Vagina (tissue), 2 donors: ENCODE measurements around the gene WNT5A. TPM values are rescaled to one million over a fixed set of nuclear protein-coding genes. Genes with fewer than 3 reads are reported as not detected.

Experiments used
- DNase-seq, 2 donors: peaks; one replicate each; pipeline ENCODE4 v3.0.0-alpha.2; 2017; ENCODE audit errors: extremely low spot score in 2 of 2
- H3K27ac ChIP-seq: fragments of 200-600 bp; sonication (generic); one replicate; pipeline ENCODE4 v1.5.1; 2019
- H3K27me3 ChIP-seq: fragments of 200-600 bp; sonication (generic); one replicate; pipeline ENCODE4 v1.5.1; 2019
- H3K36me3 ChIP-seq, 2 donors: fragments of 200-600 bp; sonication (generic); one replicate each; pipeline ENCODE4 v1.5.1; 2017 to 2019
- H3K4me1 ChIP-seq: fragments of 200-600 bp; sonication (generic); one replicate; pipeline ENCODE4 v1.5.1; 2019
- H3K4me3 ChIP-seq, 2 donors: fragments of 200-600 bp; sonication (generic); 1 replicate in 1 of 2; 2 replicates in 1 of 2; pipeline ENCODE4 v1.5.1; 2016 to 2019
- H3K9me3 ChIP-seq: fragments of 200-600 bp; sonication (generic); one replicate; pipeline ENCODE4 v1.5.1; 2019
- POLR2A ChIP-seq, 2 donors: fragments of 450-650 bp; IDR thresholded peaks; one replicate each; pipeline ENCODE4 v1.6.1; 2017; ENCODE audit warnings: antibody characterized with exemption in 2 of 2, mild to moderate bottlenecking in 2 of 2, moderate library complexity in 2 of 2
- POLR2AphosphoS5 ChIP-seq, 2 donors: sonication (generic); formaldehyde crosslinking; IDR thresholded peaks; one replicate each; pipeline ENCODE4 v1.9.0; 2017; ENCODE audit warnings: antibody characterized with exemption in 2 of 2, mild to moderate bottlenecking in 2 of 2, low read depth in 1 of 2; ENCODE audit not compliant: insufficient read depth in 1 of 2
- intact Hi-C: fragments of 100-400 bp; cut with DNase I; formaldehyde crosslinking; loops from one replicate; pipeline ENCODE4 v1.15.1; 2023
- total RNA-seq: library from RNA; depleted of rRNA; stranded (reverse); fragments of >200 nt; gene quantifications from one replicate; pipeline ENCODE4 v1.2.3, GENCODE V29; 2016
- TF ChIP-seq, protein P1 (sequence below), 3 experiments: fragments of 450-650 bp in 2 of 3; fragments of 200-600 bp in 1 of 3; sonication (generic) in 1 of 3; IDR thresholded peaks; one replicate each; pipeline ENCODE4 v1.5.1; 2017 to 2019; ENCODE audit warnings: antibody characterized with exemption in 3 of 3, mild to moderate bottlenecking in 2 of 3, moderate library complexity in 2 of 3

The WNT5A gene
- total RNA-seq, 1 donor from 2014 or later = 52.3 TPM

DNA sequence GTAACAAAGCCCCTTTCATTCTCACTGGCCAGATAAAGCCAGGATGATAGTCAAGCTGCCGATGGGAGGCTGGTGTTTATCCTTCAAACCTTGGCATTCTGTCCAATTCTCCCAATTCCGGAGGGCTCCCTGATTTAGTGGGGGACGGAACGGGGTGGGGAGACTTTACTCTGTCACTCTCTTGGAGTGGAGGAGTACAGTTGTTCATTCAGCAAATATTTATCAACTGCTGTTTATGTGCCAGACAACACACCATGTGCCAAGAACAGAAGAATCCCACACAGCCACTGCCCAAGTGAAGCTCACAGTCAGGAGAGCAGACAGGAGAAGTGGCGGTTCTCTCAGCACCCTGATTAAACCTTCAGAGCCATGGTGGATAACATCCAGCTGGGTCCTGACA, 63.3 kb downstream of the WNT5A start:
- intact Hi-C loops = no loop called here
- H3K4me1 ChIP-seq = no peaks in the 10 kb centered on the region
- no peaks in the 10 kb centered on the region for H3K36me3 ChIP-seq
- H3K27ac ChIP-seq = no peak overlapping the region
- no peaks in the 10 kb centered on the region for H3K9me3 ChIP-seq
- no peak overlapping the region for H3K4me3 ChIP-seq
- no peaks in the 10 kb centered on the region for H3K27me3 ChIP-seq
- DNase-seq = no peak
- TF ChIP-seq POLR2A (IDR thresholded peaks at IDR 0.05) (no peak), POLR2AphosphoS5 (IDR thresholded peaks at IDR 0.05; ENCODE audit: insufficient read depth in 1 of 2, low read depth in 1 of 2) (no peak)
- TF ChIP-seq, protein P1, sequence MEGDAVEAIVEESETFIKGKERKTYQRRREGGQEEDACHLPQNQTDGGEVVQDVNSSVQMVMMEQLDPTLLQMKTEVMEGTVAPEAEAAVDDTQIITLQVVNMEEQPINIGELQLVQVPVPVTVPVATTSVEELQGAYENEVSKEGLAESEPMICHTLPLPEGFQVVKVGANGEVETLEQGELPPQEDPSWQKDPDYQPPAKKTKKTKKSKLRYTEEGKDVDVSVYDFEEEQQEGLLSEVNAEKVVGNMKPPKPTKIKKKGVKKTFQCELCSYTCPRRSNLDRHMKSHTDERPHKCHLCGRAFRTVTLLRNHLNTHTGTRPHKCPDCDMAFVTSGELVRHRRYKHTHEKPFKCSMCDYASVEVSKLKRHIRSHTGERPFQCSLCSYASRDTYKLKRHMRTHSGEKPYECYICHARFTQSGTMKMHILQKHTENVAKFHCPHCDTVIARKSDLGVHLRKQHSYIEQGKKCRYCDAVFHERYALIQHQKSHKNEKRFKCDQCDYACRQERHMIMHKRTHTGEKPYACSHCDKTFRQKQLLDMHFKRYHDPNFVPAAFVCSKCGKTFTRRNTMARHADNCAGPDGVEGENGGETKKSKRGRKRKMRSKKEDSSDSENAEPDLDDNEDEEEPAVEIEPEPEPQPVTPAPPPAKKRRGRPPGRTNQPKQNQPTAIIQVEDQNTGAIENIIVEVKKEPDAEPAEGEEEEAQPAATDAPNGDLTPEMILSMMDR (IDR thresholded peaks at IDR 0.05) = no peak

DNA sequence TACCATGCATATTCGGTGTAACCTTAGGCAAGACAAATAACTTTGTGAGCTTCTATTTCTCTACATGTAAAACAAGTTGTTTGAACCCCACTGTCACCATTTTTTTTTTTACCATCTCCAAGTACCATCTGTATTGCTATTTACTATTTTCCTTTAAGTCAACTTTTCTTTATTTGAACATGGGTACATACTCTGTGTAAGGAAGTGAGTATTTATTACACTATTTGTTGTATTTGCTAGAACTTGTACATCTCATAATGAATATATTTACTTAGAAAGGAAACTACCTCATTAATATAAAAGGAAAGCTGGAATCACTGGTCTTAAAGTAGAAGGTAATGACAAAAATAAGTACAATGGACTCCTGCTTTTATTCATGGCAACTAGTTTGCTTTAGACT, 69.9 kb downstream of the WNT5A start:
- Histone ChIP-seq H3K36me3 (no peaks in the 10 kb centered on the region), H3K27ac (no peak overlapping the region), H3K4me3 (no peak overlapping the region), H3K9me3 (peaks cover 4% of the 10 kb centered on the region), H3K4me1 (peaks cover 13% of the 10 kb centered on the region), H3K27me3 (no peaks in the 10 kb centered on the region)
- no peak for TF ChIP-seq POLR2A (IDR thresholded peaks at IDR 0.05)
- no peak for TF ChIP-seq POLR2AphosphoS5 (IDR thresholded peaks at IDR 0.05; ENCODE audit: insufficient read depth in 1 of 2, low read depth in 1 of 2)
- TF ChIP-seq, protein P1 (IDR thresholded peaks at IDR 0.05) = no peak
- intact Hi-C loops = no loop called here
- no peak for DNase-seq

DNA sequence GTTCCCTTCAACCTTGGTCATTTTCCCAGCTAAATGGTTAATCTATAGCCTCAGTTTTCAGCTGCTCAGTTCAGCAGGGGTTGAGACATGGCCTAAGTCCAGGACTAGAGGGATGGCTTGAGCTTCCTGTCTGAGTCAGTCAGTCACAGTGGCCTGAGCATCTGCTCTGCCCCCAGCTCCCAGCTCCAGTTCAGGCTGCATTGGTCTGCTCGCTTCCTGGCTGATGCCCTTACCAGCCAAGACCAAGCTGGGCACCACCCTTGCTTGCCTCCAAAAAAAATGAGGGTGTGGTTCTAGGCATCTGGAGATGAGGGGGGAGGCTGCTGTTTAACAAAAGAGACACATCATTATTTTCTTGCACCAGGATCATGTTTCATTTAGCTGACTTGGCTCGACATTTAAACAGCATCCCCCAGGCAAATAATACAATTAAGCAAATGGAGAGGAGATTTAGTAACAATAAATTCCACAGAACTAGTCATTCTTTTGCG, 70.7 kb downstream of the WNT5A start:
- intact Hi-C loops = no loop called here
- Histone ChIP-seq H3K4me1 (peaks cover 13% of the 10 kb centered on the region), H3K4me3 (no peak overlapping the region), H3K27me3 (no peaks in the 10 kb centered on the region), H3K36me3 (no peaks in the 10 kb centered on the region), H3K9me3 (peaks cover 4% of the 10 kb centered on the region), H3K27ac (no peak overlapping the region)
- TF ChIP-seq POLR2A (IDR thresholded peaks at IDR 0.05) (no peak), POLR2AphosphoS5 (IDR thresholded peaks at IDR 0.05; ENCODE audit: insufficient read depth in 1 of 2, low read depth in 1 of 2) (no peak)
- TF ChIP-seq, protein P1 (IDR thresholded peaks at IDR 0.05) = no peak
- no peak for DNase-seq
